CD4-positive, alpha-beta T cell treated with Interleukin-15 for 1 hour (primary cell): Measurements from ENCODE around the gene COPZ2.
"Not testable (repeated sequence)": the region's sequence is repeated elsewhere in the genome, so short reads cannot be mapped to it uniquely, and the experiment has no call there.

Experiments used
- DNase-seq: peaks from one replicate; pipeline ENCODE4 v3.0.0-alpha.2; 2020

COPZ2 gene

GRCh38 chr17:48055531-48056245, 18.1 kb upstream of the COPZ2 start:
- DNase-seq, result no peak

- no peak for DNase-seq
Observed at GRCh38 chr17:48054238-48055185, 16.9 kb upstream of the COPZ2 start.

GRCh38 chr17:48053758-48054237, 16.2 kb upstream of the COPZ2 start:
- DNase-seq, result no peak

- DNase-seq, result no peak
Observed at GRCh38 chr17:48052956-48053757, 15.6 kb upstream of the COPZ2 start.

GRCh38 chr17:48051706-48052486, 14.3 kb upstream of the COPZ2 start:
- no peak for DNase-seq

- DNase-seq, result no peak
Observed at GRCh38 chr17:48051283-48051682, 13.7 kb upstream of the COPZ2 start.

- peak; percentile 44 for DNase-seq
Observed at GRCh38 chr17:48048384-48049126, 11.0 kb upstream of the COPZ2 start.

- DNase-seq, result peak; percentile 98
Observed at GRCh38 chr17:48047741-48048383, 10.3 kb upstream of the COPZ2 start, which contains the start of gene NFE2L1. TSS of gene NFE2L1 (plus strand) at chr17:48048359. CDS start at chr17:48051119, 2,760 bp downstream.

- no peak for DNase-seq
Observed at GRCh38 chr17:48047113-48047740, 9.6 kb upstream of the COPZ2 start.

- no peak for DNase-seq
Observed at GRCh38 chr17:48046296-48046695, 8.7 kb upstream of the COPZ2 start.

- no peak for DNase-seq
Observed at GRCh38 chr17:48045316-48046001, 7.9 kb upstream of the COPZ2 start.

- no peak for DNase-seq
Observed at GRCh38 chr17:48044851-48045250, 7.3 kb upstream of the COPZ2 start.

- DNase-seq, result no peak
Observed at GRCh38 chr17:48043176-48043575, 5.6 kb upstream of the COPZ2 start.

GRCh38 chr17:48038687-48039086, 1.1 kb upstream of the COPZ2 start:
- DNase-seq, result no peak

GRCh38 chr17:48037838-48038323, 284 bp upstream of the COPZ2 start:
- no peak for DNase-seq

GRCh38 chr17:48036693-48037035, 933 bp downstream of the COPZ2 start:
- no peak for DNase-seq

GRCh38 chr17:48034734-48035133, 2.9 kb downstream of the COPZ2 start:
- DNase-seq, result not testable (repeated sequence)

GRCh38 chr17:48031966-48032365, 5.6 kb downstream of the COPZ2 start:
- DNase-seq, result no peak

GRCh38 chr17:48030531-48030930, 7.1 kb downstream of the COPZ2 start:
- no peak for DNase-seq

- no peak for DNase-seq
Observed at GRCh38 chr17:48028736-48029135, 8.9 kb downstream of the COPZ2 start.
